Naive B cell (primary cell): Measurements from ENCODE around the gene RGS11. TPM values are rescaled to one million over a fixed set of nuclear protein-coding genes. Genes with fewer than 3 reads are reported as not detected.
"Not testable (repeated sequence)": the region's sequence is repeated elsewhere in the genome, so short reads cannot be mapped to it uniquely, and the experiment has no call there.

ENCODE experiments used
- ATAC-seq, 2 donors: fragments of 150-1000 bp; cut with Tn5 transposase; 2 replicates each; pipeline ENCODE4 v1.10.0; 2021; ENCODE audit warnings: low read depth in 2 of 2, mild to moderate bottlenecking in 2 of 2, moderate library complexity in 2 of 2
- DNase-seq: peaks from one replicate; pipeline ENCODE4 v3.0.0; 2022
- H3K27ac Mint-ChIP-seq, 6 donors: one replicate each; pipeline ENCODE4 v1.8.0; 2020 to 2022; ENCODE audit warnings: mild to moderate bottlenecking in 6 of 6, mixed read lengths in 6 of 6, moderate library complexity in 5 of 6, inconsistent platforms in 2 of 6
- H3K27me3 Mint-ChIP-seq, 3 donors: one replicate each; pipeline ENCODE4 v1.8.0; 2021 to 2022; ENCODE audit warnings: mixed read lengths in 3 of 3, mild to moderate bottlenecking in 1 of 3
- H3K36me3 Mint-ChIP-seq, 2 donors: one replicate each; pipeline ENCODE4 v1.8.0; 2020 to 2022; ENCODE audit warnings: mixed read lengths in 2 of 2, inconsistent platforms in 1 of 2, mild to moderate bottlenecking in 1 of 2
- H3K4me1 Mint-ChIP-seq, 3 donors: one replicate each; pipeline ENCODE4 v1.8.0; 2020 to 2022; ENCODE audit warnings: mixed read lengths in 3 of 3, inconsistent platforms in 1 of 3, mild to moderate bottlenecking in 1 of 3, moderate library complexity in 1 of 3
- H3K4me3 Mint-ChIP-seq, 8 donors: one replicate each; pipeline ENCODE4 v1.8.0; 2020 to 2022; ENCODE audit warnings: mild to moderate bottlenecking in 8 of 8, mixed read lengths in 8 of 8, moderate library complexity in 8 of 8, inconsistent platforms in 2 of 8
- H3K9me3 Mint-ChIP-seq, 7 donors: one replicate each; pipeline ENCODE4 v1.8.0; 2020 to 2022; ENCODE audit warnings: mixed read lengths in 7 of 7, mild to moderate bottlenecking in 5 of 7, inconsistent platforms in 2 of 7, moderate library complexity in 1 of 7
- polyA plus RNA-seq, 6 donors: library from polyadenylated mRNA; unstranded; fragments of 300-500 nt; fragmentation: Illumina TruSeq; gene quantifications; one replicate each; pipeline ENCODE4 v1.2.3, GENCODE V29; 2021; ENCODE audit warnings: low read depth in 6 of 6

Gene RGS11
- polyA plus RNA-seq, 6 donors from 2014 or later, result 0.14 TPM; not detected in 5

DNA sequence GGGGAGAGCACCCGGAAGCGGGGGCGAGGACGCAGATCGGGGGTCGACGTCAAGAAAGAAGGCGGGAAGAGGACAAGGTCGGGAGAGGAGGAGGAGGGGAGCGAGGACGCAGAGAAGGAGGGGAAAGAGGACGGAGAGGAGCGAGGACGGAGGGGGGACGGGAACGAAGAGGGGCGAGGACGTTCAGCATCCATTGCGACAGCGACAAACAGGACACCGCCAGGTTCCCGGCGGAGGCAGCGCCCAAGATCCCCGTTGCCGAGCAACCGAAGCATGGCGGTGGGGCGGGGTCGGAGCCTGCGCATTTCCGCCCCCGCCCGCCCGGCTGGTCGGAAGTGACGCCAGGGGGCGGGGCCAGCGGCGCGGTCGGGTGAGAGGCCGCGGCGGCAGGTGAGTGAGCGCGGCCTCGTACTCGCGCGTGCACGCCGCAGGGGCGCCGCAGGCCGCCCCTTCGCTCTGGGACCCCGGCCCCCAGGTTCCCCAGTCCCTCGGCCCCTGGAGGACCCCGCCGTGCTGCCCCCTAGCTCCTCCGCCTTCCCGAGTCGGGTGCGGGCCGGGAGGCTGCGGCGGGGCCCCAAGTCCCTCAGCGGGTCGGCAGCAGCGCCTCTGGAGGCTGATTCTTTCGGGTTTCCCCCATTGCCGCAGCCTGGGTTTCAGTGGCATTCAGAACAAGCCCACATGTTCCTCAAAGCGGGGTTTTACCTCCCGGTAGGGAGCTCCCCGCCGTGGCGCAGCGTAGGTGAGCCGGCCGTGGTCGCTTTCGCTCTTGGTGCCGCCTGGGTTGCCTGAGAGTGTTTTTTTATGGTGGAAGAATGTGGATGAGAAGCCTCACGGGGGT, 41.1 kb downstream of the RGS11 start, which contains the start of gene FAM234A:
Gene FAM234A (plus strand): TSS at position 354 of the 838 bp plus-strand sequence. CDS start 19,593 bp downstream, outside the sequence.
- H3K27me3 Mint-ChIP-seq, result no peaks in the 10 kb centered on the region
- H3K36me3 Mint-ChIP-seq, result no peaks in the 10 kb centered on the region
- peak; percentile 97 for DNase-seq
- H3K4me3 Mint-ChIP-seq, result peak within 1 kb of the TSS; percentile 84 to 99 (median 96)
- H3K4me1 Mint-ChIP-seq, result peaks cover 8 to 21% (median 20%) of the 10 kb centered on the region in 3 donors
- ATAC-seq, result peak; percentile 82 to 86
- peak within 1 kb of the TSS; percentile 98 to 100 (median 100) for H3K27ac Mint-ChIP-seq
- H3K9me3 Mint-ChIP-seq, result no peaks in the 10 kb centered on the region

GRCh38 chr16:230949-231348, 44.8 kb downstream of the RGS11 start:
- no peak for ATAC-seq
- Mint-ChIP-seq H3K27me3 (no peaks in the 10 kb centered on the region), H3K36me3 (no peaks in the 10 kb centered on the region), H3K4me1 (peaks cover 21 to 38% (median 34%) of the 10 kb centered on the region in 3 donors), H3K4me3 (peak overlapping the region in 4 of 8 donors; percentile 22 to 64 (median 51)), H3K27ac (peak overlapping the region in 1 of 6 donors; percentile 44), H3K9me3 (no peaks in the 10 kb centered on the region)
- DNase-seq, result no peak

DNA sequence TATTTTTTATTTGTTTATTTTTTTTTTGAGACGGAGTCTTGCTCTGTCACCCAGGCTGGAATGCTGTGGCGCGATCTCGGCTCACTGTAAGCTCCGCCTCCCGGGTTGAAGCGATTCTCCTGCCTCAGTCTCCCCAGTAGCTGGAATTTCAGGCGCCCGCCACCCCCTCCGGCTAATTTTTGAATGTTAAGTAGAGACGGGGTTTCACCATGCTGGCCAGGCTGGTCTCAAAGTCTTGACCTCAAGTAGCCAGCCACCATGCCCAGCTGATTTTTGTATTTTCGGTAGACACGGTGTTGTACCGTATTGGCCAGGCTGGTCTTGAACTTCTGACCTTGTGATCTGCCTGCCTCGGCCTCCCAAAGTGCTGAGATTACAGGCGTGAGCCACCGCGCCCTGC, 45.4 kb downstream of the RGS11 start:
- not testable (repeated sequence) for H3K36me3 Mint-ChIP-seq, ATAC-seq, DNase-seq, H3K9me3 Mint-ChIP-seq, H3K27ac Mint-ChIP-seq, H3K27me3 Mint-ChIP-seq
- peaks cover 17 to 35% (median 31%) of the 10 kb centered on the region in 3 donors for H3K4me1 Mint-ChIP-seq
- peak overlapping the region in 2 of 8 donors; percentile 15 to 30 for H3K4me3 Mint-ChIP-seq

DNA sequence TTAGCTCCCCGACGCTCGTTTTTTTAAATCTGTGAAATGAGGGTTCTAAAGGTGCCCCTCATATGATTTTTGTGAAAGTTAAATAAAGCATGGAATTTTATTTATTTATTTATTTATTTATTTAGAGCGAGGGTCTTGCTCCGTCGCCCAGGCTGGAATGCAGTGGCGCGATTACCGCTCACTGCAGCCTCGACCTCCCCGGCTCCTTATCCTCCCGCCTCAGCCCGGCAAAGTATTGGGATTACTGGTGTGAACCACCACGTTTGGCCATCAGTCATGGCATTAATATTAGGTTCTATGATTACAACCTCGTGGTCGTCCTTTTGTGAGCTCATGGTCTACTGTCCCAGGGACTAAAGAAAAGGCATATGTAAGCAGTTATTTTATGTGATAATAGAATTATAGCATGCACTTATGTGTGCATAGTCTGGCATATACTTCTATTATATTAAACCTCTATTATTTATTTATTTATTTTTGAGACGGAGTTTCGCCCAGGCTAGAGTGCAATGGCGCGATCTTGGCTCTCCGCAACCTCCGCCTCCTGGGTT, 45.9 kb downstream of the RGS11 start:
- peak overlapping the region in 7 of 8 donors; percentile 25 to 93 (median 74) for H3K4me3 Mint-ChIP-seq
- H3K9me3 Mint-ChIP-seq, result no peaks in the 10 kb centered on the region
- no peaks in the 10 kb centered on the region for H3K36me3 Mint-ChIP-seq
- ATAC-seq, result no peak
- H3K27ac Mint-ChIP-seq, result peak overlapping the region in 4 of 6 donors; percentile 54 to 92 (median 84)
- no peaks in the 10 kb centered on the region for H3K27me3 Mint-ChIP-seq
- H3K4me1 Mint-ChIP-seq, result peaks cover 13 to 29% (median 27%) of the 10 kb centered on the region in 3 donors
- no peak for DNase-seq

DNA sequence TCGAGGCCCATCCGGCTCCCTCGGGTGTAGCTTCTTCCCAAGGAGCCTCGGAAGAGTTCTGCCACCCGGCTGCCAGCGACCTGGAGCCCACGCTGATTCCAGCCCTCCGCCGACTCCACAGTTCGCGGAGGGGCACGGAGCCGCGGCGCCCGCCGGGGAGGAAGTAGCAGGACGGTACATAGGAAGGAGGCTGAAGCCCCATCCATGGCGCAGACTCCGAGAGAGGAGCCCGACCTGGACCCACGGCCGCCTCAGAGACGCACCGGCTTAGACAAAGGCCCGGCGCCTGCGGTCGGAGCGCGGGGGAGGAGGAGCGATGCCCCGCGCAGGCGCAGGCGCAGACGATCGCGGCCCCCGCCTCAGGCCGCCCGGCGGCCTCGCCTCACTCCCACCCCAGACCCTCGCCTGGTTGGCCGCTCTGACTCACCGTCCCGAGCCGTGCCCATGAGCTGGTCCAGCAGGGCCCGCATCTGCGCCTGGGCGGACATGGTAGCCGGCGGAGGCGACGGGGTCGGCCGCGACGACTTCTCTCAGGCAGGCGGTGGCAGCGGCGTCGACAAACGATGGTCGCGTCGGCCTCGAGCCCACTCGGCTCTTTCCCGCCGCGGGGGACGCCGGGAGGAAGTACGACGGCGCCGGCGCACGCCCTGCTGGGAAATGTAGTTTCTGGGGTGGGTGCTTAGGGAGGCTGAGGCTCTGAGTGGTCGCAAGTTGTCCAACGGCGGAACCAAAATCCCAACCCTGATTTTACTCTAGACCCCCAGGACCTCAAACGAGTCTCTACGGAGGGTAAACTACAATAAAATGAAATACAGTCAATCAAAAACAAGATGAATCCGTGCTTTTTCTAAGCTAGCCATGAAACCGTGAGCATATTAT, 46.7 kb downstream of the RGS11 start, which contains the start of gene LUC7L:
Gene LUC7L (minus strand): TSS at position 598 of the 879 bp plus-strand sequence. CDS start 110 bp downstream, at position 488.
- peaks cover 13 to 24% (median 22%) of the 10 kb centered on the region in 3 donors for H3K4me1 Mint-ChIP-seq
- DNase-seq (peak; percentile 89), ATAC-seq (peak; percentile 89 to 90)
- peak within 1 kb of the TSS; percentile 80 to 95 (median 90) for H3K4me3 Mint-ChIP-seq
- H3K27ac Mint-ChIP-seq, result peak within 1 kb of the TSS; percentile 92 to 98 (median 93)
- no peaks in the 10 kb centered on the region for H3K36me3 Mint-ChIP-seq
- H3K27me3 Mint-ChIP-seq, result no peaks in the 10 kb centered on the region
- H3K9me3 Mint-ChIP-seq, result no peaks in the 10 kb centered on the region

GRCh38 chr16:228151-228851, 47.4 kb downstream of the RGS11 start:
- no peak for ATAC-seq
- H3K4me3 Mint-ChIP-seq, result peak overlapping the region; percentile 80 to 95 (median 90)
- H3K36me3 Mint-ChIP-seq, result no peaks in the 10 kb centered on the region
- H3K9me3 Mint-ChIP-seq, result no peaks in the 10 kb centered on the region
- no peaks in the 10 kb centered on the region for H3K27me3 Mint-ChIP-seq
- DNase-seq, result peak; percentile 2
- peak overlapping the region; percentile 30 to 98 (median 88) for H3K27ac Mint-ChIP-seq
- peaks cover 13 to 24% (median 22%) of the 10 kb centered on the region in 3 donors for H3K4me1 Mint-ChIP-seq

DNA sequence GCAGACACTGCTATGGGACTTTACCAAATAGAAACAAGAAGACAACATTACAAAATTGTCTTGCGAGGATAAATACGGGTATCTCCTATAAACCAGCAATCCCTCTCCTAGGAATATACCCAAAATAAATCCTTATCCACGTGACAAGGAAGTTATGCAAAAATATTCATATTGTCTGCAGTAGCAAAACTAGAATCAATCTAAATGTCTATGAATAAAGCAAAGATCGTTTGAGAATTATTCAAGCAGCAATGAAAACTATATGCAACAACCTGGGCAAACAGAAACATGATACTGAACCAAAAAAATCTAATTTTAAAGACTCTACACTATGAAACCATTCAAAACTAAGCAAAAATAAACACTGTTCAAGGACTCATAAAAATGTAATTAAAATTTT, 55.7 kb downstream of the RGS11 start:
- no peaks in the 10 kb centered on the region for H3K9me3 Mint-ChIP-seq
- H3K4me1 Mint-ChIP-seq, result peaks cover 7 to 9% (median 7%) of the 10 kb centered on the region in 3 donors
- peaks cover 9 to 10% of the 10 kb centered on the region in 2 donors for H3K36me3 Mint-ChIP-seq

More for the DNA sequence above, 55.7 kb downstream of the RGS11 start:
- H3K4me3 Mint-ChIP-seq, result no peak overlapping the region
- H3K27ac Mint-ChIP-seq, result no peak overlapping the region
- no peaks in the 10 kb centered on the region for H3K27me3 Mint-ChIP-seq
- DNase-seq (no peak), ATAC-seq (no peak)

Other genes with a start within 250 kb of the RGS11 start
- gene POLR3K, start 222.3 kb downstream of the RGS11 start, polyA plus RNA-seq, result 10 to 100 TPM; 39.0 to 57.3 (median 52.7) TPM
- 100 to 1,000 TPM in 1 of 6 donors, 10 to 100 TPM in 5; 43.3 to 111 (median 67.2) TPM for gene SNRNP25, start 222.1 kb downstream of the RGS11 start, polyA plus RNA-seq
- under 1 TPM in 1 of 6 donors, not detected in 5; 0.08 TPM for gene RHBDF1, start 203.3 kb downstream of the RGS11 start, polyA plus RNA-seq
- 100 to 1,000 TPM in 1 of 6 donors, 10 to 100 TPM in 5; 81.3 to 119 (median 84.6) TPM for gene MPG, start 197.7 kb downstream of the RGS11 start, polyA plus RNA-seq
- gene NPRL3, start 137.3 kb downstream of the RGS11 start, polyA plus RNA-seq, result 10 to 100 TPM in 5 of 6 donors, 1 to 10 TPM in 1; 8.1 to 17.1 (median 11.2) TPM
- not detected for gene HBZ, start 123.3 kb downstream of the RGS11 start, polyA plus RNA-seq
- not detected for gene HBM, start 110.0 kb downstream of the RGS11 start, polyA plus RNA-seq
- 1,000 to 10,000 TPM in 2 of 6 donors, 100 to 1,000 TPM in 4; 184 to 1,142 (median 693) TPM for gene HBA2, start 103.1 kb downstream of the RGS11 start, polyA plus RNA-seq
- gene HBA1, start 99.3 kb downstream of the RGS11 start, polyA plus RNA-seq, result 100 to 1,000 TPM in 3 of 6 donors, 10 to 100 TPM in 3; 42.8 to 256 (median 100) TPM
- gene HBQ1, start 95.5 kb downstream of the RGS11 start, polyA plus RNA-seq, result not detected
- gene LUC7L, start 46.5 kb downstream of the RGS11 start, polyA plus RNA-seq, result 10 to 100 TPM in 5 of 6 donors, 1 to 10 TPM in 1; 9.6 to 20.4 (median 12.8) TPM
- gene FAM234A, start 41.1 kb downstream of the RGS11 start, polyA plus RNA-seq, result 10 to 100 TPM; 19.3 to 28.7 (median 24.5) TPM
- not detected for gene ARHGDIG, start 4.6 kb upstream of the RGS11 start, polyA plus RNA-seq
- gene PDIA2, start 7.2 kb upstream of the RGS11 start, polyA plus RNA-seq, result not detected
- 1 to 10 TPM in 5 of 6 donors, under 1 TPM in 1; 0.93 to 2.7 (median 1.9) TPM for gene AXIN1, start 76.8 kb upstream of the RGS11 start, polyA plus RNA-seq
- 10 to 100 TPM; 60.1 to 76.8 (median 65.7) TPM for gene MRPL28, start 94.6 kb upstream of the RGS11 start, polyA plus RNA-seq
- 10 to 100 TPM in 5 of 6 donors, 1 to 10 TPM in 1; 7.1 to 24.3 (median 17.2) TPM for gene PGAP6, start 106.0 kb upstream of the RGS11 start, polyA plus RNA-seq
- 100 to 1,000 TPM in 1 of 6 donors, 10 to 100 TPM in 5; 56.9 to 104 (median 65.1) TPM for gene NME4, start 121.3 kb upstream of the RGS11 start, polyA plus RNA-seq
- 1 to 10 TPM; 3.8 to 9.4 (median 5.2) TPM for gene DECR2, start 125.9 kb upstream of the RGS11 start, polyA plus RNA-seq
- gene RAB11FIP3, start 149.7 kb upstream of the RGS11 start, polyA plus RNA-seq, result 1 to 10 TPM; 1.0 to 4.8 (median 1.9) TPM